Measurements from ENCODE around the gene RASSF8.

Gene RASSF8

GRCh38 chr12:25925064-25925463, 33.4 kb upstream of the RASSF8 start:
- Histone ChIP-seq H3K9me3 (replicated peaks; ENCODE audit: insufficient read depth, low read length) (no peaks in the 10 kb centered on the region), H3K27ac (ENCODE audit: low read length) (no peak overlapping the region), H3K4me2 (ENCODE audit: low read depth, low read length) (no peak overlapping the region)

DNA sequence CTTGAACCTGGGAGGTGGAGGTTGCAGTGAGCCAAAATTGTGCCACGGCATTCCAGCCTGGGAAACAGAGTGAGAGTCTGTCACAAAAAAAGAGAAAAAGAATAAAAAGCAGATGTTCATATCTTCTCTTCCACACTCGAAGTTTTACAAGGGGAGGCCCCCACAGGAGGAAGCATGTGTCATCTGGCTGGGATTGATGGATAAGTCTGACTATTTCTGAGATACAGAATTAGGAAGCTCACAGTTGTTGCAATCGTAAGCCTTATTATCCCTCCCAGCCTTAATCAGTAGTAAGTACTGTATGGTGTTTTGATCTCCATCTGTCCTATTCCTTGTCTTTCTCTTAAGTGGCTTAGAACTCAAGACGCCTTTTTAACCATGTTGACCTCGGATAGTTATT, 31.9 kb upstream of the RASSF8 start:
- Histone ChIP-seq H3K27ac (ENCODE audit: low read length) (no peak overlapping the region), H3K79me2 (ENCODE audit: low read length) (no peaks in the 10 kb centered on the region), H2AFZ (ENCODE audit: low read length) (no peak overlapping the region), H3K9me3 (replicated peaks; ENCODE audit: insufficient read depth, low read length) (no peaks in the 10 kb centered on the region), H3K4me2 (ENCODE audit: low read depth, low read length) (no peak overlapping the region), H3K4me1 (ENCODE audit: low read length) (no peaks in the 10 kb centered on the region), H3K9me2 (replicated peaks; ENCODE audit: insufficient read depth, low read length) (no peaks in the 10 kb centered on the region), H3K36me3 (replicated peaks; ENCODE audit: insufficient read depth, low read length) (no peaks in the 10 kb centered on the region), H4K20me1 (ENCODE audit: insufficient read depth, low read length) (no peaks in the 10 kb centered on the region), H3K27me3 (replicated peaks; ENCODE audit: insufficient read depth, low read length) (no peaks in the 10 kb centered on the region), H3K9ac (ENCODE audit: low read length) (no peak overlapping the region), H3K4me3 (ENCODE audit: low read length) (no peak overlapping the region), H3F3A (ENCODE audit: insufficient read depth, low read length) (no peaks in the 10 kb centered on the region)
- TF ChIP-seq EZH2 (optimal IDR thresholded peaks at IDR 0.05; ENCODE audit: low read depth, low read length) (no peak), CTCF (IDR thresholded peaks at IDR 0.05; ENCODE audit: low read length) (no peak), EZH2phosphoT487 (IDR thresholded peaks at IDR 0.05; ENCODE audit: low read length) (no peak)
- no peak for DNase-seq

More at GRCh38 chr12:25925064-25925463, 33.4 kb upstream of the RASSF8 start:
- no peaks in the 10 kb centered on the region for H3K79me2 ChIP-seq (ENCODE audit: low read length)
- no peaks in the 10 kb centered on the region for H3K9me2 ChIP-seq (replicated peaks; ENCODE audit: insufficient read depth, low read length)
- H3K4me1 ChIP-seq (ENCODE audit: low read length), result no peaks in the 10 kb centered on the region
- DNase-seq, result no peak
- H3F3A ChIP-seq (ENCODE audit: insufficient read depth, low read length), result no peaks in the 10 kb centered on the region
- no peak overlapping the region for H2AFZ ChIP-seq (ENCODE audit: low read length)
- TF ChIP-seq EZH2phosphoT487 (IDR thresholded peaks at IDR 0.05; ENCODE audit: low read length) (no peak), EZH2 (optimal IDR thresholded peaks at IDR 0.05; ENCODE audit: low read depth, low read length) (no peak)
- no peak overlapping the region for H3K4me3 ChIP-seq (ENCODE audit: low read length)
- H3K36me3 ChIP-seq (replicated peaks; ENCODE audit: insufficient read depth, low read length), result no peaks in the 10 kb centered on the region
- H3K27me3 ChIP-seq (replicated peaks; ENCODE audit: insufficient read depth, low read length), result no peaks in the 10 kb centered on the region
- H4K20me1 ChIP-seq (ENCODE audit: insufficient read depth, low read length), result no peaks in the 10 kb centered on the region
- H3K9ac ChIP-seq (ENCODE audit: low read length), result no peak overlapping the region

- H4K20me1 ChIP-seq (ENCODE audit: insufficient read depth, low read length), result no peaks in the 10 kb centered on the region
Measured at GRCh38 chr12:25929142-25929541, 29.3 kb upstream of the RASSF8 start.

More at GRCh38 chr12:25929142-25929541, 29.3 kb upstream of the RASSF8 start:
- H2AFZ ChIP-seq (ENCODE audit: low read length), result no peak overlapping the region
- H3K79me2 ChIP-seq (ENCODE audit: low read length), result no peaks in the 10 kb centered on the region
- no peak for DNase-seq
- H3K4me3 ChIP-seq (ENCODE audit: low read length), result no peak overlapping the region
- no peaks in the 10 kb centered on the region for H3K9me2 ChIP-seq (replicated peaks; ENCODE audit: insufficient read depth, low read length)
- H3K27me3 ChIP-seq (replicated peaks; ENCODE audit: insufficient read depth, low read length), result no peaks in the 10 kb centered on the region
- no peaks in the 10 kb centered on the region for H3K4me1 ChIP-seq (ENCODE audit: low read length)
- no peaks in the 10 kb centered on the region for H3K36me3 ChIP-seq (replicated peaks; ENCODE audit: insufficient read depth, low read length)
- no peaks in the 10 kb centered on the region for H3K9me3 ChIP-seq (replicated peaks; ENCODE audit: insufficient read depth, low read length)
- no peaks in the 10 kb centered on the region for H3F3A ChIP-seq (ENCODE audit: insufficient read depth, low read length)
- TF ChIP-seq CTCF (IDR thresholded peaks at IDR 0.05; ENCODE audit: low read length), result no peak
- TF ChIP-seq EZH2 (optimal IDR thresholded peaks at IDR 0.05; ENCODE audit: low read depth, low read length), result no peak
- no peak for TF ChIP-seq EZH2phosphoT487 (IDR thresholded peaks at IDR 0.05; ENCODE audit: low read length)
- H3K4me2 ChIP-seq (ENCODE audit: low read depth, low read length), result no peak overlapping the region
- H3K27ac ChIP-seq (ENCODE audit: low read length), result no peak overlapping the region
- no peak overlapping the region for H3K9ac ChIP-seq (ENCODE audit: low read length)

Measured in MM.1S (cell line).